Measurements from ENCODE around the gene PRSS56. TPM values are rescaled to one million over a fixed set of nuclear protein-coding genes. Genes with fewer than 3 reads are reported as not detected.

Gene PRSS56
- total RNA-seq, 1 donor from 2014 or later = 52.4 TPM

DNA sequence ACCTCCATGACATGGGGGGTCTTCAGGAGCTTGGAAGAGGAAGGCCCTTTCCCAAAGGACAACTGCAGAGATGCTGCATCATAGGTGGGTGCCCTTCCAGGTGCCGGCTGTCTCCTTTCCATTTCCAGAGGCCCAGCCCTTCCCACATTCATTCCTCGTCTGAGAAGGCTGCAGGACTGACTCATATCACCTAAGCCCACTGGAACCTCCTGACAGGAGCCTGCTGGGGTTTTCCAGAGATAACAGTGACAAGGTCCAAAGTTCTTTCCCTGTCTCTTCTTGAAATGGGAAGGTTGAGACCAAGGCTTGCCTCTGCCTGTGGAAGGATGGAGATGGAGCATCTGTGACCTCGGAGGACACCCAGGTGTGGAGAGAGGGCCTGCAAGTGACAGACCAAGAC lies 3.6 kb upstream of the PRSS56 start:
- Mint-ChIP-seq H3K4me3 (no peak overlapping the region), H3K36me3 (ENCODE audit: low read depth) (no peaks in the 10 kb centered on the region), H3K27ac (ENCODE audit: unreplicated experiment) (no peak overlapping the region), H3K4me1 (peaks cover 54% of the 10 kb centered on the region), H3K27me3 (ENCODE audit: low read depth) (peaks cover 15% of the 10 kb centered on the region), H3K9me3 (no peaks in the 10 kb centered on the region)
- TF ChIP-seq, protein P1, sequence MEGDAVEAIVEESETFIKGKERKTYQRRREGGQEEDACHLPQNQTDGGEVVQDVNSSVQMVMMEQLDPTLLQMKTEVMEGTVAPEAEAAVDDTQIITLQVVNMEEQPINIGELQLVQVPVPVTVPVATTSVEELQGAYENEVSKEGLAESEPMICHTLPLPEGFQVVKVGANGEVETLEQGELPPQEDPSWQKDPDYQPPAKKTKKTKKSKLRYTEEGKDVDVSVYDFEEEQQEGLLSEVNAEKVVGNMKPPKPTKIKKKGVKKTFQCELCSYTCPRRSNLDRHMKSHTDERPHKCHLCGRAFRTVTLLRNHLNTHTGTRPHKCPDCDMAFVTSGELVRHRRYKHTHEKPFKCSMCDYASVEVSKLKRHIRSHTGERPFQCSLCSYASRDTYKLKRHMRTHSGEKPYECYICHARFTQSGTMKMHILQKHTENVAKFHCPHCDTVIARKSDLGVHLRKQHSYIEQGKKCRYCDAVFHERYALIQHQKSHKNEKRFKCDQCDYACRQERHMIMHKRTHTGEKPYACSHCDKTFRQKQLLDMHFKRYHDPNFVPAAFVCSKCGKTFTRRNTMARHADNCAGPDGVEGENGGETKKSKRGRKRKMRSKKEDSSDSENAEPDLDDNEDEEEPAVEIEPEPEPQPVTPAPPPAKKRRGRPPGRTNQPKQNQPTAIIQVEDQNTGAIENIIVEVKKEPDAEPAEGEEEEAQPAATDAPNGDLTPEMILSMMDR (conservative IDR thresholded peaks at IDR 0.05) = no peak
- no peak for DNase-seq (ENCODE audit: low read depth, low spot score)

DNA sequence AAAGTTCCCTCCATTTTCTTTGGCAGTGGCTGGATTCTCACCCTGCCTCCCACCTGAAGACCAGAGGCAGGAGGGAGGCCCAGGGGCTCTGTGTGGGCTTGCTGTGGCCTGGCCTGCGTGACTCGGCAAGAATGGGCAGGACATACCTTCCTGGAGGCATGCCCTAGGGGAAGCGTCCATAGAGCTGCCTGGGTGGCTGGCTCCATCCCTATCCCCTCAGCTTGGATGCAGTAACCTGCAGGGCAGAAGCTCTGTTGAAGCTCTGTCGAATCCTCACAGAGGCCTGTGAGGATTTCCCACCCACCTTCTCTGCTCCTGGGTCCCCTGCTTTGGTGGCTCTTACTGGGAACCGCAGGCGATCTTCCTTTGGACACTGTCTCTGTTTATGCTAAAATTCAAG lies 1.3 kb upstream of the PRSS56 start:
- Mint-ChIP-seq H3K27me3 (ENCODE audit: low read depth) (peaks cover 29% of the 10 kb centered on the region), H3K27ac (ENCODE audit: unreplicated experiment) (no peak overlapping the region), H3K9me3 (no peaks in the 10 kb centered on the region), H3K4me1 (peaks cover 47% of the 10 kb centered on the region), H3K36me3 (ENCODE audit: low read depth) (no peaks in the 10 kb centered on the region), H3K4me3 (peak overlapping the region; percentile 56)
- no peak for DNase-seq (ENCODE audit: low read depth, low spot score)
- TF ChIP-seq, protein P1 (conservative IDR thresholded peaks at IDR 0.05) = no peak

DNA sequence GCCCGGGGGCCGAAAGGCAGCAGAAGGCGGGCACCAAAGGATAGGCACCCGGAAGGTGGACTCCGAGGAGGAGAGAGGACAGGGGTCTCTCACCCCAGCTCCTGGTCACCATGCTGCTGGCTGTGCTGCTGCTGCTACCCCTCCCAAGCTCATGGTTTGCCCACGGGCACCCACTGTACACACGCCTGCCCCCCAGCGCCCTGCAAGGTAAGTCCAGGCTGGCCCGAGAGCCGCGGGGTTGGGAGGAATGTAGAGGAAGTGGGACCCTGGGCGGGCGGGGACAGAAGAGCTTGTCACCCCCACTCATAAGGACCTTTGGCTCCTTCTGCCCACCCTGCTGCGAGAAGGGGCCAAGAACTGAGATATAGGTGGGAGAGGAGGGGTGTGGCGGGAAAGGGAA lies 301 bp downstream of the PRSS56 start:
- H3K4me3 Mint-ChIP-seq = peak overlapping the region; percentile 89
- H3K36me3 Mint-ChIP-seq (ENCODE audit: low read depth) = no peaks in the 10 kb centered on the region
- H3K4me1 Mint-ChIP-seq = peaks cover 43% of the 10 kb centered on the region
- no peak for DNase-seq (ENCODE audit: low read depth, low spot score)
- no peaks in the 10 kb centered on the region for H3K9me3 Mint-ChIP-seq
- peak overlapping the region; percentile 67 for H3K27ac Mint-ChIP-seq (ENCODE audit: unreplicated experiment)
- H3K27me3 Mint-ChIP-seq (ENCODE audit: low read depth) = peaks cover 34% of the 10 kb centered on the region
- TF ChIP-seq, protein P1 (conservative IDR thresholded peaks at IDR 0.05) = no peak

DNA sequence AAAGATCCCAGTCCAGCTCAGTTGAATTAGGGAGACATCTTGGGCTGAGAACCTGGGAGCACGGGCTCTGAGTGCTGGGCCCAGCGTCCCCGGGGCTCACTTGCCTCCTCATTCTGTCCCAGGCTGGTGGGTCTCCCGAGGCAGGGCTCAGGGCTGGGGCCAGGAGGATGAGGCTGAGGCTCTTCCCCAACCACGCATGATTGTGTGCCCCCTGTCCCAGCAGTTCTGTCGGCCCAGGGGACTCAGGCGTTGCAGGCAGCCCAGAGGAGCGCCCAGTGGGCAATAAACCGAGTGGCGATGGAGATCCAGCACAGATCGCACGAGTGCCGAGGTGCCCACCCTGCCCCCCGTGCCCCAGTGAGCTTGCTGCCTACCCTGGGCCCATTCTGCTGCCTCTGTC lies 910 bp downstream of the PRSS56 start:
- TF ChIP-seq, protein P1 (conservative IDR thresholded peaks at IDR 0.05) = no peak

DNA sequence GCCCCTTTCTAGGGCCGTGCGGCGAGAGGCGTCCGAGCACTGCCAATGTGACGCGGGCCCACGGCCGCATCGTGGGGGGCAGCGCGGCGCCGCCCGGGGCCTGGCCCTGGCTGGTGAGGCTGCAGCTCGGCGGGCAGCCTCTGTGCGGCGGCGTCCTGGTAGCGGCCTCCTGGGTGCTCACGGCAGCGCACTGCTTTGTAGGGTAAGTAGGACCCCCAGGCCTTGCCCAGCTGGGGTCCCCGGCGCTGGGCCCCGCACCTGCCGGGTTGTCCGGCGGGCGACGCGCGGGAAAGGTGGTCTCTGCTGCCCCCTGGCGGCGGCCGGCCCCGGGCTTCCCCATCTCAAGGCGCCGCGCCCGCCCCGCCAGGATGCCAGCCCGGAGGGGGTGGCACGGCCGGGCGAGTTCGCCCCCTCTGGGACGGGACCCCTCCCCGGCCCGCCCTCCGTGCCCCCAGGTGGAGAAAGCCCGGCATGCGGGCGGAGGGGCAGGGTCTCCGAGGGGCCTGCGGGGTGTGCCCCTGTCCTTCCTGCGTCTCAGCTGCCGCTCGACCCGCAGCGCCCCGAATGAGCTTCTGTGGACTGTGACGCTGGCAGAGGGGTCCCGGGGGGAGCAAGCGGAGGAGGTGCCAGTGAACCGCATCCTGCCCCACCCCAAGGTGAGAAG lies 1.9 kb downstream of the PRSS56 start:
- H3K4me1 Mint-ChIP-seq = peaks cover 31% of the 10 kb centered on the region
- H3K9me3 Mint-ChIP-seq = no peaks in the 10 kb centered on the region
- DNase-seq (ENCODE audit: low read depth, low spot score) = peak; percentile 74
- peaks cover 40% of the 10 kb centered on the region for H3K27me3 Mint-ChIP-seq (ENCODE audit: low read depth)
- H3K27ac Mint-ChIP-seq (ENCODE audit: unreplicated experiment) = no peak overlapping the region
- TF ChIP-seq, protein P1 (conservative IDR thresholded peaks at IDR 0.05) = peak; percentile 97
- H3K4me3 Mint-ChIP-seq = no peak overlapping the region
- H3K36me3 Mint-ChIP-seq (ENCODE audit: low read depth) = no peaks in the 10 kb centered on the region

More for the DNA sequence above, 910 bp downstream of the PRSS56 start:
- DNase-seq (ENCODE audit: low read depth, low spot score) = no peak
- Mint-ChIP-seq H3K36me3 (ENCODE audit: low read depth) (no peaks in the 10 kb centered on the region), H3K4me1 (peaks cover 37% of the 10 kb centered on the region), H3K27me3 (ENCODE audit: low read depth) (peaks cover 37% of the 10 kb centered on the region), H3K4me3 (peak overlapping the region; percentile 89), H3K9me3 (no peaks in the 10 kb centered on the region), H3K27ac (ENCODE audit: unreplicated experiment) (no peak overlapping the region)
